Posterior vena cava (tissue), 2 donors: Measurements from ENCODE around the gene CACNA1B. TPM values are rescaled to one million over a fixed set of nuclear protein-coding genes. Genes with fewer than 3 reads are reported as not detected.

Experiments used
- DNase-seq: peaks from one replicate; pipeline ENCODE4 v3.0.0-alpha.2; 2020; ENCODE audit warnings: low spot score
- intact Hi-C, 2 donors: fragments of 100-400 bp; cut with DNase I; formaldehyde crosslinking; loops; one replicate each; pipeline versions ENCODE4 v1.14.1 to v1.14.2; 2022 to 2023
- total RNA-seq, 2 donors: library from RNA; stranded (reverse); fragmentation: NEBNext Ultra II Directional; extraction: Animal tissue kit (Norgen Biotek cat#: 25700); gene quantifications; one replicate each; pipeline ENCODE4 v1.2.1, GENCODE V29; 2021
- donor health status: DM: yes; HTN: yes; CAD: no.
- donor health status: DM: yes; HTN: yes; CAD: no.

Gene CACNA1B
- total RNA-seq, 2 donors from 2014 or later = 0.09 to 0.10 TPM

DNA sequence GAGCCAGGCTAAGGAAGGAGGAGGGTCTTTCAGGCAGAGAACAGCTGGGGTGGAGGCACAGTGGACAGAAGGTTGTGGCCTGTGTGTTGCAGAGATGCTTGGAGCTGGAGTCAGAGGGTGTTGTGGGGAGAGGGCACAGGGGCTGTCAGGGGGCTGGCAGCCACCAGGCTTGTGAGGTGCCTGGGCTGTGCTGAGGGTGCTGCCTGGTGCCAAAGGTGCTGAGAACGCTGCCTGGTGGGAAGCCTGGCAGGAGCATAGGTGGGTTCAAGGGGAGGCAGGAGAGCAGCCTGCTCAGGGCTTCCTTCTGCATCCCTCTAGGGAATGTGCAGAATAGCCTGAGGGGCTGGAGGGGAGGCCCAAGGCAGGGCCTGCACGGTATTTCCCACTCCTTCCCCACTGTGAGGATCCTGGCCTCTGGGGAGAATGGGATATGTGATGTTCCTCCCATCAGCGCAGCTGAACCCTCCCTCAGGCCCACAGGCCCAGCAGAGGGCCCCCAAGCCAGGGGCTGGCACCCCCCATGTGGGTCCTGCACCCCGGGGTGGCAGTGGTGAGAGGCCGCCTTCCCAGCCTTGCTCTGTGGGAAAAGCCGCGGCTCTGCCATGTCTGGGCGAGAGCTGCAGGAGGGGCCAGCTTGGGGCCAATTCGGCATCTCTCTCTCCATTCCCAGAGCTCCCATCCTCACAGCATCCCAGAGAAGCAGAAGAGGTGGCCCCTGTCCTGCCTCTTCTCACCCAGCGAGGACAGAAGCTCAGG lies 76.3 kb downstream of the CACNA1B start:
- DNase-seq = peak; percentile 78
- intact Hi-C loops = no loop called here

DNA sequence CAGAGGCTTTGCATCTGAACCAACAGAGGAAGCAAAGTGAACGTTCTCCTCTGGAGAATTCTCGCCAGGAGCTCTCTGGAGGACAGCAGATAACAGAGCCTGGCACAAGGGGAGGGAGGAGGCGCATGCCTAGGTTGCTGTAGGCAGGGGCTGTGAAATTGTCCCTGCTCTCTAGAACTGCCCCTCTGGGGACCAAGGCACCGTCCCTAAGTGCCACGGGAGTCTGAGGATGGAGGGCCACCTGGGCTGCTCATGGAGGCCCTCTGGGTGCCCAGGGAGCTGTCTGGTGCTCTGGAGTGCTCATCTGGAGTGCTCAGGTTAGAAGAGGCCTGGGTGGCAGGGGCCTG lies 77.6 kb downstream of the CACNA1B start:
- intact Hi-C loops = no loop called here
- DNase-seq = no peak

DNA sequence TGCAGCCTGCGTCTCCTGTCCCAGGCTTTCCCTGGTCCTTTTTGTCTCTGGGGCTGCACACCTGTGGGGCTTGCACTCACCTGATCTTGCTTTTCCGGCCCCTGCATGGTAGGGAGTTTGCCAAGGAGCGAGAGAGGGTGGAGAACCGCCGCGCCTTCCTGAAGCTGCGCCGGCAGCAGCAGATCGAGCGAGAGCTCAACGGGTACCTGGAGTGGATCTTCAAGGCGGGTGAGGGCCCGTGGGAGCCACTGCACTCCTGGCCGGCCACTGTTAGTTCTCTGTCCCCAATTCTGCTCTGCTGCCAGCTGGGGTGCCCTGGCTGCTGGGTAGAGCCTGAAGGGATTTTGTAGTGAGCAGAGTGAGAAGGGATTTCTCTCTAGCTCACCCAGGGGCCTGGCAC lies 78.0 kb downstream of the CACNA1B start:
- intact Hi-C loops = no loop called here
- DNase-seq = no peak

DNA sequence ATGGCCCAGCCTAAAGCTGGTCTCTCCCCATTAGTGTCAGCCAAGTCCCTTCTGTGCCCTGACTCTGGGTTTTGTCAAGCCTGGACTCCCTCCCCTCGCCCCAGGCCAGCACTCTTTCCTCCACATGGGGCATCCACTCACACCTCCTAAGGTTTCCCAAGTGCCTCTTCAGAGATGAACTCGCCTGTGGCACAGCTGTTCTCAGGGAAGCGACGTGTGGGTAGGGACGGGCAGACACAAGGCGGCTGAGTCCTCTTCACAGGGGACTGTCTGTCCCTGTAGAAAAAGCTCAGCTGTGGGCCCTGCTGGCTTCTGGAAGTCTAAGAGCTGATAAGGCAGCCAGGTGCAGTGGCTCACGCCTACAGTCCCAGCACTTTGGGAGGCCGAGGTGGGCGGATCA lies 78.5 kb downstream of the CACNA1B start:
- intact Hi-C loops = no loop called here
- no peak for DNase-seq

DNA sequence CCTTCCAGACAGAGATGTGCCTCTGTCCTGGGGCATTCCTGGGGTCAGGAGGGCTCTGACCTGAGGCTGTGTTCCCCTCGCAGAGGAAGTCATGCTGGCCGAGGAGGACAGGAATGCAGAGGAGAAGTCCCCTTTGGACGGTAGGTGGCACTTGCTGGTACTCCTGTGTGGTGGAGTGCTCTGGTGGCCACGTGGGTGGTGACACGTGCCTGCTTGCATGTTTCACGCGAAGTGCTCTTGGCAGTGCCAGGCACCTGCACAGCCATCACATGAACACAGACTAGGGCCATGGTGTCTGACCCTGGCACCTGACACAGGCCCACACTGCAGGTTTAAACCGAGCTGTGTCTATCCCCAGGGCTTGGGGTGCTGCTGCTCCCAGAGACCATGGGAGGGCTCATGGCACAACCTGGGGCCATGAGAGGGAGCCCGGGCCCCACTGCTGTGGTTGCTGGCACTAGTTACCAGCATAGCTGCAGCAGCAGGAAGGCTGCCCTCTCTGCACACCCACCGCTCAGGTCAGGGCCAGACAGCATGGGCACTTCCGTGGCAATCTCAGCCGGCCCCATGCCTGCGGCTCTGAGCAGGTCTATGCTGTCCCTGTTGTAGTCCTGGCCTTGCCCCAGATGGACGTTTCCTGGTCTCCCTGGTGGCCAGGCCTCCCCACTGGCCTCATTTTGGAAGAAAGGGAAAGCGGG lies 79.3 kb downstream of the CACNA1B start:
- peak; percentile 76 for DNase-seq
- intact Hi-C loops = no loop called here

DNA sequence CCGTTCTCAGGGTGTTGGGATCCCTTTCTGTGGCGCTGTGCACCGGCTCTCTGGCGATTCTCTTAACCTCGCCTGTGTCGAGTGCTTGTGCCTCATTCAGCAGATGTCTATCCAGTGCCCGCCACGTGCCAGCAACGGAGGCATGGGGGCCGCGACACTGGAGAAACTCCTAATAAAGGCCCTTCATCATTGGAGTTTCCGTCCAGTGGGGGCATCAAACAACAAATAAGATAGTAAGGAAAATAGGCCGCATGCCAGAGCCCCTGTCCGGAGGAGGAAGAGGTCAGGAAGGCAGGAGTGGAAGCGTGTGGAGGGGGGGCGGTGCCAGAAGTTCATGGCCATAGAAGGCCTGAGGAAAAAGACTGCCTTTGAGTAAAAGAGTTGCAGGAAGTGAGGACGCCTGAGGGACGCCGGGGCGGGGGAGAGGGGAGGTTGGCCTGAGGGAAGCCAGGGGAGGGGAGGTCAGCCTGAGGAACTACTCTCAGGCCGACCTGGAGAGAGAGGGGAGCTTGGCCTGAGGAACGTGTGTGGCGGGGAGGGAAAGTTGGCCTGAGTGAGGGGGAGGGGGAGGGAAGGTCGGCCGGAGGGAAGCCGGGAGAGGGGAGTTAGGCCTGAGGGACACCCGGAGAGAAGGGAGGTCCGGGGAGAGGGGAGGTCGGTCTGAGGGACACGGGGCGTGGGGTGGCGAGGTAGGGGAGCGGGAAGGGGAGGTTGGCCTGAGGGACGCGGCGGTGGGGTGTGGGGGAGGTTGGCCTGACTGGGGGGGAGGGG lies 82.2 kb downstream of the CACNA1B start:
- peak; percentile 84 for DNase-seq
- intact Hi-C loops = no loop called here

DNA sequence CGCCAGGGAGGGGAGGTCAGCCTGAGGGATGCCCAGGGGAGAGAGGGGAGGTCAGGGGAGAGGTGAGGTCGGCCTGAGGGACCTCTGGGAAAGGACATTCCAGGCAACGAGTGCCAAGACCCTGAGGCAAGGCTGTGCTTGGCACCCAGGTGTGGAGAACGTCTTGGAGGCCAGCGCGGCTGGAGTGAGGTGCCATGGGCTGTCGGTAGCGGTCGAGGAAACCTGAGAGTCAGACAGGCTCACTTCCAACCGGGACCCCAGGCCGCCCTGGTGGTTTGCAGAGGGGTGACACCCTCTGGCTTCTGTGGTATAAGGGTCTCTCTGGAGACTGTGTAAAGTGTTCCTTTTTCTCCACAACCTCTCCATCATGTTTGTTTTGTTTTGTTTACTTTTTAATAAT lies 82.9 kb downstream of the CACNA1B start:
- DNase-seq = peak; percentile 72
- intact Hi-C loops = no loop called here

DNA sequence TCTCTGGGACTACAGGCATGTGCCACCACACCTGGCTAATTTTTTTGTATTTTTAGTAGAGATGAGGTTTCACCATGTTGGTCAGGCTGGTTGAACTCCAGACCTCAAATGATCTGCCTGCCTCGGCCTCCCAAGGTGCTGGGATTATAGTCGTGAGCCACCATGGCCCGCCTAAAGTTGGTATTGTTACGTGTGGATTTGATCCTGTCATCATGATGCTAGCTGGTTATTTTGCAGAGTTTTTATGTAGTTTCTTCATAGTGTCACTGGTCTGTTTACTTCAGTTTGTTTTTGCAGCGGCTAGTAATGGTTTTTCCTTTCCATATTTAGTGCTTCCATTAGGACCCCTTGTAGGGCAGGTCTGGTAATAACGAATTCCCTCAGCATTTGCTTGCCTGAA lies 85.9 kb downstream of the CACNA1B start:
- intact Hi-C loops = no loop called here
- no peak for DNase-seq

DNA sequence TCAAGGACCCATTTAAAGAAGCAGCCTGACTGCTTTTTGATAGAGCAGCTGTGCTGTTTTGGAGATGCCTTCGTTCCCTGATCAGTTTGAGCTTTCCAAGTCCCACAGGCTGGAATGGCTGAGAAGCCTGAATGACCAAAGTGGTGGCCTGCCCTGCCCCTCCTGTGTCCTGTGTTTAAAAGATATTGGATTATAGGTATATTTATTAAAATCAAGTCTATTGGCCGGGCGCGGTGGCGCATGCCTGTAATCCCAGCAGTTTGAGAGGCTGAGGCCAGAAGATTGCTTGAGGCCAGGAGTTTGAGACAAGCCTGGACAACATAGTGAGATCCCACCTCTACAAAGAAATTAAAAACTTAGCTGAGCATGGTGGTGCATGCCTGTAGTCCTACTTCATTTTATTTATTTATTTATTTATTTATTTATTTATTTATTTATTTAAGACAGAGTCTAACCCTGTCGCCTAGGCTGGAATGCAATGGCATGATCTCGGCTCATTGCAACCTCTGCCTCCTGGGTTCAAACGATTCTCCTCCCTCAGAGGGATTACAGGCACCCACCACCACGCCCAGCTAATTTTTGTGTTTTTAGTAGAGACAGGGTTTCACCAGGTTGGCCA lies 87.7 kb downstream of the CACNA1B start:
- intact Hi-C loops = no loop called here
- peak; percentile 64 for DNase-seq

DNA sequence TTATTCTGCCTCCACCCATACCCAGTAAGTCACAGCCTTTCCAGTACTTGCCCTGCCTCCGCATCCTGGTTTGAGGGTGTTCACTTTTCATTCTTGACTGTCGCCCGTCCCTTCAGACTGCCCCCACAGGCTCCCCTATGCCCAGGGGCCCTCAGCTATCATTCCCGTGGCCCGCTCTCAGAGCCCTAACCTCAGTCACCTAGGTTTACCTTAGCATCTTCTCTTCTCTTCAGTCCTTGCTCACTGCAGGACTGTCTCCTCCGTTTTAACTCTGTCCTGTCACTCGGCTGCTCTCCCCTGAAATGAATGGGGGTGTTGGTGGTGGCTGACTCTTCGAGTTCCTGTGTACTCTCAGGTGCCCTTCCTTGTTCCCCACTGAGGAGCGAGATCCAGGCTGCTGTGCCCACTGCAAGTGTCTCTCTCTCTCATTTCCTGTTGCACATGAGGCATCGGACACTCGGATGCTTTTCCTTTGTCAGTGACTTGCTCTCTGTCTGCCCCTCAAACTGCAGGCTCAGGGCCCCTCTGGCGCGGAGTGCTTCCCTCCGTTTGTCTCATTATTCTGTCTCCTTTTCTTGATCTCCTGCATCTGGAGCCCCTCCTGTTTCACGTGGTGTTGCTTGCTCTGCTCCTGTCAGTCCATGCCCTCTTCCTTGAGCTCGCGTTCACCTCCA lies 89.8 kb downstream of the CACNA1B start:
- peak; percentile 57 for DNase-seq
- intact Hi-C loops = no loop called here

DNA sequence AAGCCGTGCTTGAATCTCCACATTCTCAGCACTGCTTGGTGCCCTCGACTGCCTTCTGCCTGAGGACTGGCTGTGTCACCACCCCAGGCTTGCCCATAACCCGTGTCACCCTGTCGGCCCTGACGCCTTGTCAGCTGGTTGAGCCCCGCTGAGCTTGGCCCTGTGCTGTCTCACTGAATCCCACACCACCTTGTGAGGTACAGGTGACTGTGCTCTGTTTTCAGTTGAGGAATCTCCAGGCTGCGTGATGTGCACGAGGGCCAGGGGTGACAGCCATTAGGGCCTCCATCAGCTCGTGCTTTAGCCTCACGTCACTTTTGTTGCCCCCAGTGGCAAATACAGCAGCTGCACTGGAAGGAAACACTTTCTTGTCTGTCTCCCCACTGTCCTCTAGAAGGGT lies 90.7 kb downstream of the CACNA1B start:
- DNase-seq = peak; percentile 48
- intact Hi-C loops = no loop called here

DNA sequence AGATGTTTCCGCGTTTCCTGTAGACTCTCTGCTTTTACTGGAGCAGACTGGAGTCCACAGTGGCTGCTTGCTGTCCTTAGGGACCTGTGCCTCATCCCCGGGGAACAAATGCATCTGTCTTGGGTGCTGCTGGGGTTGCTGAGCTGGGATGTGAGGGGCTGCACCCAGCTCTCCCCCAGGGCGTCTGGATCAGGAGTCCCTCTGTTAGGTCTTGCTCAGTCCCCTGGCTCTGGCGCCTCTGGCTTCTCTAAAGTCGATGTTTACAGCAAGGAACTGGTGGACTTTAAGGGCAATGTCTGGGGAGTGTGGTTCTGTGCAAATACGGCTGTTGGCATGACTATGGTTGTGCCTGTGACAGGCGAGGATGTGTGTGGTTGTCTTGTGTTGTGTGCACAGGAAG lies 91.4 kb downstream of the CACNA1B start:
- peak; percentile 59 for DNase-seq
- intact Hi-C loops = no loop called here

DNA sequence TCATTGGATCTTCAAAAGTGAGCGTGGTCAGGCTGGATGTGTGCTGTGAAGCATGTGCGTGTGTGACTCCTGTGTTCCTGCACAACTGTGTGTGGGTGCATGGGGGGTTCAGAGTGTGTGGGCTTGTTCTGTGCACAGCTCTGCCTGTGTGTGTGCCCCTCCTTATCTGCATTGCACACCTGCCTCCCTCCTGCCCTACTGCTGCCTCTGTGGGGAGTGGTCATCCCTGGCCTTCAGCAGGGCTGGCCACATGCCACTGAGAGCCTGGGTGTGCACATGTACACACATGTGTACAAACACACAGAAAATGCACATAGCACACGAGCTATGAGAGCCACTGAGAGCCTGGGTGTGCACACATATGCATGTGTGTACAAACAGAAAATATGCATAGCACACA lies 92.1 kb downstream of the CACNA1B start:
- intact Hi-C loops = no loop called here
- no peak for DNase-seq

DNA sequence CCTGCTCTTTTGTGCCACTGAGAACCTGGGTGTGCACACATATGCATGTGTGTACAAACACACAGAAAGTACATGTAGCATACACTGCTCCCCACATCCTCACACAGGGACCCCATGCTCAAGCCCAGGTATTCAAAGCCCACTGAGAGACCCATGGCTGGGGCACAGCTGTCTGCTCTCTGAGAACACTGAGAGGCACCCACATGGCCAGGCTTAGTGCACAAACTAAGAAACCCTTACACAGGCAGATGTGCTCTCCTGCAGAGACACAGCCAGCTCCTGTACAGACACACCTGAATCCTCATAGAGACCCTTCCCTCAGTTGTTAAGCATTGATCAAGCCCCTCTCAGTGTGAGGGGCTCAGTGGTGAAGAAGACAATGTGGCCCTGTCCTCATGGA lies 92.5 kb downstream of the CACNA1B start:
- peak; percentile 24 for DNase-seq
- intact Hi-C loops = no loop called here

DNA sequence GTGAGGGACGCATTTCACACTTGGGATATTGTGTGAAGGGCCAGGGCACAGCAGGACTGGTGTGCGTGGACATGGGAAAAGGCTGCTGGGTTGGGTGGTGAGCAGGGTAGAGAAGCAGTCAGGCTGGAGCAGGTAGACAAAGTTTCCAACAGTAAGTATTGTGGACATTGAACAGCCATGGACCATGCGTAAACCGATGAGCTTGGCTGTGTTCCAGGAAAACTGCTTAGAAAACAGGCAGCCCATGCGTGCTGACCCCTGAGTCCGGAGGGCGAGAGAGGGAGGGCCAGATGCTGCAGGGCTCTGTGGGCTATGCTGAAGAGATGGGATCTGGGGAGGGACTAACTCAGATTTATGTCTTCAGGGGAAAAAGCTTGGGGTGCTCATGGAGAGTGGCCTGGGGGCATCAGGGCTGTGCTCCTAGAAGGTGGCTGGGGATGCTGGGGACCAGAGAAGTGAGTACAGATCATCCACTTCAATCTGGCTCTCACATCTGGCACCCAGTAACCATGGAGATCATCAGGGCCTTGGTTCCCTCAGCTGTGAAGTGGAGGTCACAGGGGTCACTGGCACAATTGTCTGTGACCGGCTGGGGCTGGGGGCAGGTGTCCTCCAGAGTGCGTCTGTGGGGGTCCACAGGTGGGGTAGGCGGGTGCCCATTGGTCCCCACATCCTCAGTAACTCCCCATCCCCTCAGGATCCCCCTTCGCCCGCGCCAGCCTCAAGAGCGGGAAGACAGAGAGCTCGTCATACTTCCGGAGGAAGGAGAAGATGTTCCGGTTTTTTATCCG lies 93.3 kb downstream of the CACNA1B start:
- intact Hi-C loops = no loop called here
- DNase-seq = peak; percentile 69

DNA sequence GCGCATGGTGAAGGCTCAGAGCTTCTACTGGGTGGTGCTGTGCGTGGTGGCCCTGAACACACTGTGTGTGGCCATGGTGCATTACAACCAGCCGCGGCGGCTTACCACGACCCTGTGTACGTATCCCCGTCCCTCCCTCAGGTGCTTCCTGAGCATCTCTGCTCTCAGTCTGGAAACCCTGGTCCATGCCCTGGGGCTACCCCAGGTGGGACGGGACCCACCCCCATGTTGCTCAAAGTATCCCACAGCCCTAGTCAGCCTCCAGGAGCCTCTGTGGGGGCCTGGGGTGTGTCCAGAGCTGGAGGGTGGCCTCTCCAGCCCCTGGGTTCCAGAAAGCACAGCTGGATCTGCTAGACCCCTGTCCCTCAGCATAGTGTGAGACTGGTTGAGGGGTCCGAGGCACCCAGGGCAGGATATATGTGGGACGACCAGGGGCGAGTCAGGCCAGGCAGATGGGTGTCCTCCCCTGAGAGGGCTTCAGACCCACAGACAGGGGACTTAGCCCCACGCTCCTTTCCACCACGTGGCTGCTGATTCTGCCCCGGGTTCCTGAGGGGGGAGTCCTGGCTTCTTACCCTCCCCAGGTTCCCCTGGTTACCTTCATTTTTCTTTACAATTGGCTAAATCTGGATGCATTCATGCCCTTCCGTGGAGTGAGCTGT lies 94.0 kb downstream of the CACNA1B start:
- intact Hi-C loops = no loop called here
- DNase-seq = peak; percentile 70

DNA sequence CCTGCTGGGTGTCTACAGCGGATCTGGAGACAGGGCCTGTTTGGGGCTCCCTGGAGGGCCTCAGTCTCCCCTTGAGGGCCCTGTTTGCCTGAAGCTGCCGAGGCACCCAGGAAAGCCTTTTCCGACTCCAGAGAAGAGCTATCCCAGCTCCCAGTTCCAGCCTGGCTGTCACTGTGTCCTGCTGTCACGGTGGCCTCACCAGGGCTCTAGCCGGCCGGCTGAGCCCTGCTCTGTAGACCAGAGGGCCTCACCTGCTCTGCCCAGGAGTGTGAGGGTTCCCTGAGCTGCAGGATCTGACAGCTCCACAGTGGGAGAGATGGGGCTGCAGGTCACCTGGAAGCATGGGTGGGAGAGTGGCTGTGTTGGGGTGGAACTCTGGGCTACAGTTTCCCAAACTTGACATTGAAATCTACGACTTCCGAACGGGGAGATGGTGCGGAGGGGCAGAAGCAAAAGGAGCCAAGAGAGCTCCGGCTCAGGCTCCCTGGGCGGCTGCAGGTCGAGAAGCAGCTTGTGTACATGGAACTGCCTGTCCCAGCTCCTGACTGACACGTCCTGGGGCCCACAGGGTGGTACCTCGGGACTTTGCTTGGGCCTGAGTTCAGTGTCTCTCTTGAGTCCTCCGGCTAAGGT lies 94.9 kb downstream of the CACNA1B start:
- DNase-seq = peak; percentile 40
- intact Hi-C loops = no loop called here

DNA sequence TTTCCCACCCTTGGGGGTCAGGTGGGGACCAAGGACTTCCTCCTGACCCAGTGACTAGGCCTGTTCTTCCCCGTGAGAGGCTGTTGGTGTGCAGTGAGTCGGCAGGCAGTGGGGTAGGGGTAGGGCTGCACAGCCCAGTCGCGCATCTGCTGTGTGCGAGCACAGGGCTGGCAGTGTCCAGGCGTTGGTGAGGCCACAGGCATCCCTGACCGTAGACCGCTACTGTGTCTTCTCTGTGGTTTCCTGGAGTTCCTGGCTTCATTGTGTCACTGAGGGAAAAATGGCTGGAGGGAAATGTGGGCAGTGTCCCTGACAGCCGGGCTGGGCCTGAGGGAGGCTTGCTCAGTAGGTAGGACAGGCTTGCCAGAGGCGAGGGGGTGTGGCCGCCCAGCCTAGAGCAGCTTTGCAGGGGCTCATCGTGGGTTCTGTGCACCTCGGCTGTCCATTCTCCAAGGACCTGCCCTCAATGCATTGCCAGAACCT lies 95.4 kb downstream of the CACNA1B start:
- DNase-seq = peak; percentile 74
- intact Hi-C loops = no loop called here
